HuH-7 (cell line): Measurements from ENCODE around the gene COL19A1.

Experiments
- DNase-seq: peaks from one replicate; pipeline ENCODE4 v3.0.0; 2011; ENCODE audit warnings: low spot score

COL19A1 gene

DNA sequence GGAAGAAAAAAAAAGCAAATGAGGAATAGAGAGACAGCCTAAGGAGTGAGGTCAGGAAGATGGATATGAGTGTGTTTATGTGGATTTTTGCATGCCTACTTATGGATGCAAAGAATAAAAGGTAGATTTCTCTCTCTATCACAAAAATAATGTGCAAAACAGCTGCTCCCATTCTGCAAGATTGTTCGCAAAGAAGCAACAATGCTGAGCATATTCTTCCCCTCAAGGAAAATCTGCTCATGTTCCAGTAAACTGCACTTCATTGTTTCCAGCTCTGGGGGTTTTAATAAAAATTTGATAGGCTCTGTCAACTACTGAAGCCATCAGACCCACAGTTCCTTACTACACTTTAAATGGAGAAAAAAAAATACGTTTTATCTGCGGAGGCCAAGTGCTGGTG, 259.2 kb downstream of the COL19A1 start:
- DNase-seq = no peak

DNA sequence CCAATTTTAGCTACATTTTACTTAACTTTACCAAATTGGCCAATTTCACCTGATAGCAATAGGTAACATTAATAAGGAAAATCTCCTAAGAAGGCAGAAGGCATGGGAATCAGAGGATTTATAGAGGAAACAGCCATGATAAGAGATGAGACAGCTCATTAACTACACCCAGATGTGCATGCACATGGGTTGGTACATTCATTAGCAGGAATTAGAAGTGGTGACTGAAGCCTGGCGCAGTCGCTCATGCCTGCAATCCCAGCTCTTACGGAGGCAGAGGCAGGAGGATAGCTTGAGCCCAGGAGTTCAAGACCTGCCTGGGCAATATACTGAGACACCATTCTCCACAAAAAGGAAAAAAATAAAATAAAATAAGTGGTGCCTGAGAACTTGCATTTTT, 263.0 kb downstream of the COL19A1 start:
- DNase-seq = no peak

DNA sequence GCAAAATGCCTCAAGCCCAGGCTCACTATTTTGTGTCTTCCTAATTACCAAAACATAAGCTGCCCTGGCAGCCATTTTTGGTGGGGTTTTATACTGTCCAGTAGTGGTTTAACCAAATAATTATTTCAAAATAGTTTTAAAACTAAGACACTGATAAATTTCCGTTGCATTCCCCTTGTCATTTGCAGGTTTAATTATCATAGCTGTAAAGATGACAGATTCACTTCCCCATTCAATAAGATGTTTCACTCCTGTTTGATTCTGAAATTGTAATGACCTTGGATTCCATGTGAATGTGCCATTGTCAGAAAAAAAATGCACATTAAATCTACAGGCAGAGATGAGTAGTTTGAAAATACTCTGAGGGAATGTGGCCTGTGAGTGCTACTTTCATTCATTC, 264.5 kb downstream of the COL19A1 start:
- DNase-seq = no peak

DNA sequence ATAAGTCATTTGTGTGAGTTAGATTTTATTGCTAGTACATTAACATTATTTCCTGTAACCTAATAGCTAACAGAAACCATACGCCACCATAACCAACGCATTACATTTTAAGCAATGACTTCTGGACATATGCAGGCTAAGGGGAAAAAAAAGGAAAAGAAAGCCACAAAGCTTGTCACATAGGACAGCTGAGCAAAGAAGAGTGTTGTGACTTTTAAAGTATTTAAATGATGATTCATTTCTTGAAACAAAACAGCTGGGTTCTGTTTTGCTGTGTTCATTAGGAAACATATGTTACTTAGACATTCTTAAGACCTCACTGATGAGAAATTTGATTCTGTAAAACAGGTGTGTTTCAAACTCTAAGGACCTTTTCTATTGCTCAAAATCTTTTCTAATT, 265.2 kb downstream of the COL19A1 start:
- DNase-seq = no peak

DNA sequence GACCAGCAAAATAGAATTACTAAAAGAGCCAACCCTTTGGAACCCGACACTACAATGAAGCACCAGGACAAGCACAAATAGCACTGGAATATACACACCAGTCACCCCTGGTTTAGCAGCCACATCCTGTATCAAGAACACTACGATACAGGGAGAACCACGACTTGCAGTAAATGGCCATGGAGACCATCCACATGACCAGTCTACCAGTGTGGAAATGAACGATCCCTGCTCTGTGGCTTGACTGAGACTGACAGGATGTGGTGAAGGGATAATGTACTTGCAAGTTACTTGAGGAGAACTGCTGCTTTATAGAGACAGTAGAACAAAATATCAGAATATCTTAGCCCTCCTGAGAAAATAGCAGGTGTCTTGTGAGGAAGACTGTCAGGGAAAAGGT, 266.9 kb downstream of the COL19A1 start:
- DNase-seq = no peak

GRCh38 chr6:70134542-70134941, 268.2 kb downstream of the COL19A1 start:
- no peak for DNase-seq

DNA sequence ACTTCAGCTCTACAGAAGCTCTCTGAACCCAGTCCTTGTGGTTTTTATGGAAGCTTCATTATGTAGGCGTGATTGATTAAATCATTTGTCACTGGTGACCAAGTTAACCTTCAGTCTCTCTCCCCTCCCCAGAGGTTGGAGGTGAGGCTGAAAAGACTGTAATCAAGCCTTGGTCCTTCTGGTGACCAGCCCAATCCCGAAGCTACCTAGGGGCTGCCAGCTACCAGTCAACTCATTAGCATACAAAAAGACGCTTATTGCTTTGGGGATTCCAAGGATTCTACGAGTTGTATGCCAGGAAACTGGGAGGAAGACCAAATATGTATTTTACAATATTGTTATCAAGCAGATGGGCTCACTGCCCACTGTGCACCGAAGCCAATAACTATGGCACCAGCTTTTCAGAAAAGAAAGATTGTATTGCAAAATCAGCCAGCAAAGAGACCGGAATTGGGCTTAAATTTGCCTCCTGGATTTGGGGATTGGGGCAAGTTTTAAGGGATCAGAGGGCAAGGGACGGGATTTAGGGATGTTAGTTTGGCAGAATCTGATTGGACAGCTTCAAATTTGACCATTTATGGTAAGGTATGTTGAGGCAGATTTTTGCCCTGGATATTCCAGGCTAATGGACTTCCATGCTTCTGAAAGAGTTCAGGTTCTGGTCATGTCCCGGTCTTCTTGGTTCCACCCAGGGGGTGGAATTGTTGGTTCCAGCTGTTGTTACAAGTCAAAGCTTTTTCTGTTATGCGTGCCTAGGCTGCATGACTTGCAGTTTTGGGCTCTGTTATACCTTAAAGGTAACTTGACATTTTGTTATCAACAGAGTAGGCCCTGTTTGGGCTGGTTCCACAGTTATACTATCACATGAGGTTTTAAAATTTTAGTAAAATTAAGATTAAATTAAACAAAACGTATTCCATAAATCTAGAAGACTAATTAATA, 269.1 kb downstream of the COL19A1 start:
- no peak for DNase-seq

DNA sequence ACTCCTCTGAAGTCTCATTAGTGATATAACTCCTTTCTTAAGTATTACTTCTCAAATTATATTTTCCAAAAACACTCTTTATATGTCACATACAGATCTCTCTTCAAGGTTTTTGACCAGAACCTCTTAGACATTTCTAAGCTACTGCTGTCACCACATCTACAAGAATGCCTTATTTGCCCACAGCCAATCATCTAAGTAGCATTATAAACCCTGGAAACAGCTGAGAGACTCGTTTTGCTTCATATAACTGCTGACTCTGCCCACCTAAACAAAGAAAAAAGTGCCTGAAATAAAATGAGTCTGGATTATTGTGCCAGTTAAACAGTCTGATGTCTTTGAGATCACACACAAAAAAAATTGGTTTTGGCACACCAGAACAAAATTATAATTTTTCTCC, 270.6 kb downstream of the COL19A1 start:
- DNase-seq = no peak

GRCh38 chr6:70140496-70140895, 274.1 kb downstream of the COL19A1 start:
- no peak for DNase-seq

- DNase-seq = no peak
Observed at GRCh38 chr6:70142034-70142433, 275.7 kb downstream of the COL19A1 start.

DNA sequence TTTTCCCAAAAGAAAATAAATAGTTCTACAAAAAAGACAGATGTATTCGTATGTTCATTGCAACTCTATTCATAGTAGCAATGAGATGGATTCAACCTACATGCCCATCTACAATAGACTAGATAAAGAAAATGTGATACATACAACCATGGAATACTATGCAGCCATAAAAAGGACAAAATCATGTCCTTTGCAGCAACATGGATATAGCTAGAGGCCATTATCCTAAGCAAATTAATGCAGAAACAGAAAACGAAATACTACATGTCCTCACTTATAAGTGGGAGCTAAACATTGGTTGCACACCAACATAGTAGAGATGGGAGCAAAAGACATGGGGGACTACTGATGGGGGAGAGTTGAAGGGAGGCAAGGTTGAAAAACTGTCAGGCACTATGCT, 278.8 kb downstream of the COL19A1 start:
- no peak for DNase-seq

GRCh38 chr6:70149209-70149788, 282.9 kb downstream of the COL19A1 start:
- DNase-seq = no peak

- no peak for DNase-seq
Observed at GRCh38 chr6:70150521-70150920, 284.2 kb downstream of the COL19A1 start.

DNA sequence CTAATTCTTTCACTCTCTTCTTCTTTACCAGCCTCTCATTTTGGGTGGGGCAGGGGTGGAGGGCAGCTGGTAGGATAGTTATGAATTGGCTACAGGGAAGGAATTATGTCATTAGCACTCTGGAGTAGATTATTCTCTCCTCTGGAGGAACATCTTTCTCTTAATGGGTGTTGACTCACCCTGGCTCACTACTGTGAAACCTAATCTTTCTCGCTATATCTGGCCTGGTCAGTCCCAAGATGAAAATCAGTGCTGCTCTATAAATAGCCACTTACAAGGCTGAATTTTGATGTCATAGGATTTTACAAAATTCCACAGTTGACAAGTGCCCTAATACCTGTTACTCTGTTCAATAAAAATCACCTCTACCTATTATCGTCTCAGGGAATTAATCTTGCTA, 285.3 kb downstream of the COL19A1 start:
- DNase-seq = no peak

DNA sequence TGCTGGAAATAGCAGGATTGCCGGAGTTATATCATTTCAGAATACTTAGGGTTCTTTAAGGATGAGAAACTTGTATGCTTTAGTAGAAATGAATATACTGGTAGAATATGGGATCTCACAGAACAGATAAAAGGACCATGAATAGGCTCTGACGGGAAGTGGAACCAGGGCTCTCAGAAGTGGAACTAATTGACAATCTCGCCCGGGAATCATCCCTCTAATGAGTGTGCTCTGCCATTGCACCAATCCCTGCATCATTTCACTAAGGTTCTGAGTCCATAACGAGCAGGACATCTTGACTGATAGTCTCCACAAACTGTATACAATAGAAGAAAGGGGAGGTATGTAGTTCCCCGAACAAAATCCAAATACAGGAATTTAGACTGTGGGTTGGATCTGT, 286.4 kb downstream of the COL19A1 start:
- no peak for DNase-seq

DNA sequence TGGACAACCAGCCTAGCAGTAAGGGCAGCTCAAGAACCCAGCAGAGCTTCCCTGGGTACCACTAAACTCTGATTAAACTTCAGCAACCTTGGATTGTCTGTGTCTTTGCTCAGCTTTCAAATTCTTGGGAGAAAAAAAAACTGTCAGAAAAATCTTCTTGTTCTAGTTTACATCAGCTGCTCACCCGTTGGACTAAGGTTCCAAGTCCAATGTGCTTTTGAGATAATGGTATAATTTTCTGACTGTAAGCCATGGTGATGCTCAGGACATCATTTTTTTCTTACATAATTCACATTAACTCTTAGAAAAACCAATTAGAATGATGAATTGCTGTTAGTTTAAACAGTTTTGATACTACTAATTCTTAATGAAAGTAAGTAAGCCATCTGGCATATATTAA, 290.7 kb downstream of the COL19A1 start:
- no peak for DNase-seq

- DNase-seq = no peak
Observed at GRCh38 chr6:70160276-70160675, 293.9 kb downstream of the COL19A1 start.

DNA sequence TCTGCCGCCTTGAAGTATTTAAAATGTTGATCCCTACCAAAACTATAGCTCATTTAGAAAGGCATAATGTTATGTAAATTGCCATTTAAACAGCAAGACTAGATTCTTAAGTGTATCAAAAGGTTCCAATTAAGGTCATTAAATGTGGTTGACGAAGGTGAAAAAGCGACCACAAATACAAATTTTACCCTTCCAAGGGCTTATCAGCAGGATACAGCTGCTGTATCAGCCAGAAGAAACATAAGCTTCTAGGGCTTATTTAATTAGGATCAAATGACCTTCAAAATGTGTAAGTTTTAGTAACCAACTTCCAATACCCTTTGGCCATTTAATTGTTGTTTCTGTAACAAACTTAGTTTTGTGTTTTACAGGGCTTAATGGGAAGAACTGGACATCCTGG, 296.6 kb downstream of the COL19A1 start:
- no peak for DNase-seq

DNA sequence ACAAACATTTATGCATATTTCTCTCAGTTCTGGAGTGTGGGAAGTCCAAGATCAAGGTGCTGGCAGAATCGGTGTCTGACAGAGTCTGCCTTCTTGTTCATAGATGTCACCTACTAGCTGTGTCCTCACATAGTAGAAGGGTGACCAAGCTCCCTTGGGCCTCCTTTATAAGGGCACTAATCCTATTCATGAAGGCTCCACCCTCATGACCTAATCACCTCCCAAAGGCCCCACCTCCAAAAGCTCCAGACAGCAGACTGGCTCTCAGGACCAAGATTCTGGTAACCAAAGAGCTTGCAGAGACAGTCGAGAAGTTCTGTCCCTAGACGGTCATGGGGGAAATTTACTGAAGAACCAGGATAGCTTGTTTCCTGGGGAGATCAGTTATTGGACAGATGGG, 297.4 kb downstream of the COL19A1 start:
- no peak for DNase-seq

DNA sequence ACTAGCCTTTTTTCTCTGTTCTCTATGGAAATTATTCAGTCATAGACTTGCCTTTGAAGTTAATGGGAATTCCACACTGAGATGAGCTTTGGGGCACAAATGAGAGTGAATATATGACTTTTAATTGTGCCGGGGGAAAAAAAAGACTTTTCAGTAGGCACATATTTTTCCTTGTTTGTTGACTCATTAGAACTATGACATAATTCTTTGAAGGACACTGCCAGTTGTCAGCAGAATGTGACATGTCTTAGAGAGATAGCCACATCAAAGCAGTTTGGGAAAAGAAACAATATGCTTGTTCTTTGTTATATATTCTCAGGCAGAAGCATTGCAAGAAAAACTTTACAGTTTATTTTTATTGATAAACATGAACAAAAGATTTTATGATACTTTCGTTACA, 298.2 kb downstream of the COL19A1 start:
- DNase-seq = no peak

- DNase-seq = peak; percentile 61
Observed at GRCh38 chr6:70166088-70166958, 300.0 kb downstream of the COL19A1 start.

DNA sequence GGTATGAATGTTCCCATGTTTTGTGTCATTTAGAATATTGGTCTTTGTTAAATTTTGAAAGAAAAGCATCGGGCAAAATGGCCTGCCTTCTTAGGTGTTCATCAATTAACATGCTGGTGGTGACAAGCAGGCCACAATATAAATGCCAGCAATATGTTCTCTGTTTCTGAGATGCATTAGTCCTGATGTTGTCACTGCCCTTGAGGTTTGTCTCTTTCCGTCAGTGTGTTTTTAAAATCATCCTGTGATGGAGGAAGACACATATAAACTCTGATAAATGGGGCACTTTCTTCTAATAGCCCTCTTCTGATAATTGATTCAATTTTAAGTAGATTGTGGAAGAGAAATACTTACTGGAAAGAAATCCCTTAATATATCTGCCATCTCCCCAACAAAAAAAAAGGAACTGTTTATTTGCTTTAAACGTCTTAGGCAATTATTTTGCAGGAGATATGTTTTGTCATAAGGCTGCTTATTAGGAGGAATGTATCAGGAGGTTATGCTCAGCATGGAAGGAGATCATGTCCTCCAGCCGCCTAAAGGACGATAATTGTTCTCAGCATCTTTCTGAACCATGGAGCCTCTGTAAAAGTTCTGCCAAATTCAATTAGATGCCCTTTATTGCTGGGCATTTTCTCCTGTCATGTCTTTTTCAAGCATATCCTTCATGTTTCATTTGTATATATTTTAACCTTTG, 302.5 kb downstream of the COL19A1 start:
- DNase-seq = no peak
